Left cardiac atrium (tissue), 4 donors: ENCODE measurements around the gene FAM20C. TPM values are rescaled to one million over a fixed set of nuclear protein-coding genes. Genes with fewer than 3 reads are reported as not detected.
"Not testable (repeated sequence)": the region's sequence is repeated elsewhere in the genome, so short reads cannot be mapped to it uniquely, and the experiment has no call there.

Experiments used
- ATAC-seq, 2 donors: fragments of 200-7000 bp; cut with Tn5 transposase; one replicate each; pipeline ENCODE4 v1.9.1; 2020; ENCODE audit warnings: mild to moderate bottlenecking in 2 of 2, moderate library complexity in 2 of 2
- DNase-seq: peaks from one replicate; pipeline ENCODE4 v3.0.0-alpha.2; 2020
- intact Hi-C, 2 donors: fragments of 100-400 bp; cut with DNase I; formaldehyde crosslinking; loops; one replicate each; pipeline versions ENCODE4 v1.14.1 to v1.15.1; 2022 to 2023
- total RNA-seq, 2 donors: library from RNA; stranded (reverse); fragmentation: NEBNext Ultra II Directional; extraction: Animal tissue kit (Norgen Biotek cat#: 25700); gene quantifications; one replicate each; pipeline ENCODE4 v1.2.1, GENCODE V29; 2021
- donor health status: DM: no; HTN: yes; CAD: no.
- donor health status: DM: no; HTN: yes; CAD: no; lungs with severe emphysema.
- donor health status: DM: yes; HTN: yes; CAD: no.
- donor health status: Dilated cardiomyopathy.

The FAM20C gene
- total RNA-seq, 2 donors from 2014 or later: 30.7 to 62.5 TPM

- no peak for DNase-seq
- ATAC-seq: no peak
- intact Hi-C loops: no loop called here
These were observed 97.6 kb downstream of the FAM20C start, which contains the start of gene FOXL3 for GRCh38 chr7:289756-290553. Gene FOXL3, plus strand, starts transcription at chr7:290170. Its CDS starts 0 bp downstream, at chr7:290170.

GRCh38 chr7:290554-291372 is 98.4 kb downstream of the FAM20C start:
- DNase-seq (no peak), ATAC-seq (no peak)
- intact Hi-C loops: no loop called here

- ATAC-seq (no peak), DNase-seq (no peak)
- intact Hi-C loops: no loop called here
These were observed 99.2 kb downstream of the FAM20C start for GRCh38 chr7:291373-292092.

DNA sequence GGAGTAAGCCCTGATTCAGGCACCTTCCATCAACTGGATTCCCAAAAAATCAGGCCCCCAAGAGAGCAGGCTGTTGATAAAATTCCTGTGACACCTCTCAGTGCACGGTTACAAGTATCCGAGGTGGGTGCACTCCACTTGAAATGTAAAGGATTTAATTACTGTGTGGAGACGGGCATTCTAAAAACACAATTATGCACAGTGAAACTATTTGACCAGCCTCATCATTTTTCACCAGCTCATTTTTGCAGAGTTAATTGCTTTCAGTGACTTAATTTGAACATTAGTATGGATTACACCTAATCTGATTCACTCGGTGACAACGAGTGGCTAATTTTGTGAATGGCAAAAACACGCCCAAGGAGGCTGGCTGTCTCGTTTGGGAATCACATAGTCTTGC is 99.9 kb downstream of the FAM20C start:
- no peak for DNase-seq
- intact Hi-C loops: no loop called here

GRCh38 chr7:292826-293225 is 100.5 kb downstream of the FAM20C start:
- DNase-seq: no peak
- no peak for ATAC-seq
- intact Hi-C loops: no loop called here

More for the DNA sequence above, 99.9 kb downstream of the FAM20C start:
- no peak for ATAC-seq

- intact Hi-C loops: no loop called here
- no peak for DNase-seq
- ATAC-seq: no peak
These were observed 101.5 kb downstream of the FAM20C start for GRCh38 chr7:293681-294439.

GRCh38 chr7:294440-295154 is 102.2 kb downstream of the FAM20C start:
- intact Hi-C loops: no loop called here
- DNase-seq: no peak
- no peak for ATAC-seq

GRCh38 chr7:295155-296154 is 103.1 kb downstream of the FAM20C start:
- intact Hi-C loops: no loop called here
- no peak for ATAC-seq
- DNase-seq: no peak

DNA sequence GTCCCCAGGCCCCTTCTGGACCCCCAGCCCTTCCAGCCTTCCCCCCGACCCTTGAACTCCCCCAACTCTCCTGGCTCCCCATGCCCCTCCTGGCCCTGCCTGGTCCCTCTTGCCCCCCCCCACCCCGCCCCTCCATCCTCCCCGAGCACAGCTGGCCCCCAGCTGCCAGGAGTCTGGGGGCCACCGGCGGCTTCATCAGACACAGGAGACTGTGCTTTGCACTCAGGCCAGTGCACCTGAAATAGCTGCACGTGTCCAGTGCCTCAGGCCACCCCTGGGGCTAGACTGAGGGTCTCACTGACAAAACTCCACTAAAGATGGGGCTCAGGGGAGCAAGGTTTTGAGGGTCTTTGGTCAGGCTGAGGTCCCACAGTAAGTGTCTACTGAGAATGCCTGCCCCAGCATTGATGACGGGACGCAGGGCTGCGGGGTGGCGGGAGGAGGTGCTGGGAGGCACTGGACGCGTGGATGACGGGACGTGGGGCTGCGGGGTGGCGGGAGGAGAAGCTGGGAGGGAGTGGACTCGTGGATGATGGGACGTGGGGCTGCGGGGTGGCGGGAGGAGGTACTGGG is 104.1 kb downstream of the FAM20C start:
- no peak for ATAC-seq
- intact Hi-C loops: no loop called here
- no peak for DNase-seq

GRCh38 chr7:297141-297540 is 104.8 kb downstream of the FAM20C start:
- DNase-seq, intact Hi-C loops, ATAC-seq: not testable (repeated sequence)

DNA sequence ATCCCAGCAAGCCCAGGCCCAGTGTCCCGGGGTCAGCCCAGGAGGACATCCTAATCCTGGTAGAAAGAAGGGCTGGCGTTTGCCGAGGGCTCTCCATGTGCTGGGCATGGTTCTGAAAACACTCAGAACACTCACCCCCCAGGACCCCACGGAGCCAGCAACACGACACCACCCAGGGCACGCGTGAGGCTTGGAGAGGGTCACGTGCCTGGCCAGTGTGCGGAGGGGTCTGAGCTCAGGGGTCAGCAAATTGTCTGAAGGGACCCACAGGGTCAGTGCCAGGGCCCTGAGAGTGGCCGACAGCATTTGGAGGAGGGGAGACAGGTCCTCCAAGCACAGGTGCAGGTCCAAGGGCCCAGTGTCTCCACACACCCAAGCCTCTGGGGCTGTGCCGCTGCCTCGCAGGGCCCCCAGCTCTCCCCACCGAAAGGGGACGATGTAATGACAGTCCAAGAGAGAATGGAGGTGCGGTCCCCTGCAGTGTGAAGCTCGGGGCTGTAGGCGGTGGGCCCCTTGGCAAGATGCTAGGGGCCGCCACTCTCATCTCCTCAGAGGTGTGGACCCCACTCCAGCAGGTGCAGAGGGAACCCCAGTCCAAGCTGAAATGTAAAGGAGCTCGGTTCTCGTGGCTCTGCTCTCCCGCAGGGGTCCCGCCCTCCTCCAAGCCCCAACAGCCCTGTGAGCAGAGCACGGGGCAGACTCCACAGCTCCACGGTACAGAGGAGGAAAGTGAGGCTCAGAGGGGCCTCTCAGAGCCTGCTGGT is 105.4 kb downstream of the FAM20C start:
- no peak for ATAC-seq
- no peak for DNase-seq
- intact Hi-C loops: no loop called here

DNA sequence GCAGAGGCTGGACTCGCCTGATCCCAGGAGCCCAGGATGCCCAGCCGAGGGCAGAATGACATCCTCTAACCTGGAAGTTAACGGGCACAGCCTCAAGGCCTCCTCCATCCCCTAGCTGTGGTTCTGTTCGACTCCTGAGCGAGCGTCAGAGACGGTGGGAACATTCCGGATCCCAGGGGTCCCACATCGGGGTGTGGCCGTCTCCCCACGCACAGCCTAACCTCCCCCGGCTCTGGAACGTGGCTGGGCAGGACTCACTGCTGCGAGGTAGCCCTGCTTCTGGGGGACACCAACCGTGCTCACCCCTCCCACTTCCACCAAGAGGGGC is 106.0 kb downstream of the FAM20C start:
- intact Hi-C loops: no loop called here
- ATAC-seq: no peak
- no peak for DNase-seq

GRCh38 chr7:298743-299142 is 106.4 kb downstream of the FAM20C start:
- DNase-seq: no peak
- intact Hi-C loops: no loop called here
- no peak for ATAC-seq

DNA sequence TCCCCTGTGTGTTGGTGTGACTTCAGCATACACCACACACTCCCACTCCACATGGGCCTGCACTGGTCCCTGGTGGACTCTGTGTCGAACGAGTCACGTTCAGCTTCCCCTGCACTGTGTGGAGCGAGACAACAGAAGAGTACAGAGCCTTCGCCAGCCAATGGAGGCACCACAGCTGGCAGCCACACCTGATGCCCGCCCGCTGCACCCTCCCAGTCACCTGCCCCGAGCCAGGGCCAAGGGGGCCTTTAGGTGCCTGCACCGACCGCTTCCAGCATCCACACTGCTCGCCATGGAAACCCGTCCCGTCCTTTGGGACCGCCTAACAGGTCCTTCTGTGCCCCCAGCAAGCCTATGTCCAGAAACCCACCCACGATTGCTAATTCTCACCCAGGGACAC is 106.8 kb downstream of the FAM20C start:
- intact Hi-C loops: no loop called here
- DNase-seq: no peak
- ATAC-seq: no peak

- ATAC-seq: no peak
- no peak for DNase-seq
- intact Hi-C loops: no loop called here
These were observed 107.3 kb downstream of the FAM20C start for GRCh38 chr7:299628-300027.

DNA sequence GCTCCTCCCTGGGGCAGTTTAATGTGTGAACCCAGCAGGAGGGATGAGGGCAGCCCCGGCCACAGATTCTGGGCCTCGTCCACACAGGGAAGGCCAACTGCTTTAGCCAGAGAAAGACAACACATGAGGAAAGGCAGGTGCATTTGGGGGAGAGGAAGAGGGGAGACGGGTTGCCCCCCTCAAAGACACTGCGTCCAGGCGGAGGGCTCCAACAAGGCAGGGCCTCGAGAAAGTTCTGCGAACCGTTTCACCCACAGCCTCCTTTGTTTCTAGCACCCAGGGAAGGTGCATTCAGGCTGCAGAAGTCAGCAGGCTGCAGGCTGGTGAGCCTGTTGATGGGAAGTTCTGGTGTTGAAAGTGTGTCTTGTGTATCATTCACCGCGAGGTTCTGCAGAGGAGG is 107.7 kb downstream of the FAM20C start:
- no peak for ATAC-seq
- intact Hi-C loops: no loop called here
- no peak for DNase-seq
